ENCODE data around the gene MAP2K5.

Gene MAP2K5

GRCh38 chr15:67512140-67512539, 30.4 kb upstream of the MAP2K5 start:
- no peak for DNase-seq (ENCODE audit: low read depth)
- no peak for TF ChIP-seq CTCF (IDR thresholded peaks at IDR 0.05; ENCODE audit: control insufficient read depth, extremely low read depth, insufficient read depth)
- no peak overlapping the region for H3K4me3 ChIP-seq (ENCODE audit: low read depth, low read length)

GRCh38 chr15:67512933-67513714, 29.4 kb upstream of the MAP2K5 start:
- TF ChIP-seq CTCF (IDR thresholded peaks at IDR 0.05; ENCODE audit: control insufficient read depth, extremely low read depth, insufficient read depth): no peak
- no peak for DNase-seq (ENCODE audit: low read depth)
- H3K4me3 ChIP-seq (ENCODE audit: low read depth, low read length): no peak overlapping the region

GRCh38 chr15:67515090-67515489, 27.4 kb upstream of the MAP2K5 start:
- TF ChIP-seq CTCF (IDR thresholded peaks at IDR 0.05; ENCODE audit: control insufficient read depth, extremely low read depth, insufficient read depth): no peak
- H3K4me3 ChIP-seq (ENCODE audit: low read depth, low read length): no peak overlapping the region
- DNase-seq (ENCODE audit: low read depth): no peak

- no peak for DNase-seq (ENCODE audit: low read depth)
- H3K4me3 ChIP-seq (ENCODE audit: low read depth, low read length): no peak overlapping the region
- no peak for TF ChIP-seq CTCF (IDR thresholded peaks at IDR 0.05; ENCODE audit: control insufficient read depth, extremely low read depth, insufficient read depth)
Observed at GRCh38 chr15:67515557-67515956, 26.9 kb upstream of the MAP2K5 start.

- H3K4me3 ChIP-seq (ENCODE audit: low read depth, low read length): peak overlapping the region; percentile 71
- TF ChIP-seq CTCF (IDR thresholded peaks at IDR 0.05; ENCODE audit: control insufficient read depth, extremely low read depth, insufficient read depth): no peak
- no peak for DNase-seq (ENCODE audit: low read depth)
Observed at GRCh38 chr15:67520321-67521028, 22.0 kb upstream of the MAP2K5 start.

GRCh38 chr15:67521029-67521782, 21.3 kb upstream of the MAP2K5 start, which contains the start of gene C15orf61:
Gene C15orf61 (plus strand): TSS chr15:67521131. CDS start chr15:67521249, 118 bp downstream.
- peak within 1 kb of the TSS; percentile 71 for H3K4me3 ChIP-seq (ENCODE audit: low read depth, low read length)
- DNase-seq (ENCODE audit: low read depth): peak; percentile 87
- peak; percentile 45 for TF ChIP-seq CTCF (IDR thresholded peaks at IDR 0.05; ENCODE audit: control insufficient read depth, extremely low read depth, insufficient read depth)

All from LNCaP clone FGC (cell line).